ENCODE measurements around the gene WDR4.

DNA sequence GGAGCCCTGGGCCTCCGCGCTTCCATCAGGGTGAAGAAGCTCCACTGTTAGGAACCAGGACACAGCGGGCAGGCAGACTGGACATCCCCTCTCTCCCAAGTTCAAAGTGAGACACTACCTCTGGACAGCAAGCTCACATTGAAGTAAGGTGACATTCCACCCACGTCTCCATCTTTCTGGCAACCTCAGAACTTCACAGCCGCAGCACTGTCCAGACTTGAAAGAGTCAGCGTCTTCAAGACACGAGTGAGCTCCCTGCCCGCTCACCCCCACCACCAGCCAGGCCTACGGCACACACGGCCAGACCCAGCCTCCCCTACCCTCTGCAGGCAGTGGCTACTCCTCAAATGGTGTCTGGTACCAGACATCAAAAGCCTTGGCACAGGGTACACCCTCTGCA lies 11.1 kb downstream of the WDR4 start:
- TF ChIP-seq, protein P1, sequence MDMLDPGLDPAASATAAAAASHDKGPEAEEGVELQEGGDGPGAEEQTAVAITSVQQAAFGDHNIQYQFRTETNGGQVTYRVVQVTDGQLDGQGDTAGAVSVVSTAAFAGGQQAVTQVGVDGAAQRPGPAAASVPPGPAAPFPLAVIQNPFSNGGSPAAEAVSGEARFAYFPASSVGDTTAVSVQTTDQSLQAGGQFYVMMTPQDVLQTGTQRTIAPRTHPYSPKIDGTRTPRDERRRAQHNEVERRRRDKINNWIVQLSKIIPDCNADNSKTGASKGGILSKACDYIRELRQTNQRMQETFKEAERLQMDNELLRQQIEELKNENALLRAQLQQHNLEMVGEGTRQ (IDR thresholded peaks at IDR 0.05) = no peak
- no peak for TF ChIP-seq TP53 (CRISPR knock-in tag; IDR thresholded peaks at IDR 0.05)
- no peak for TF ChIP-seq CBX8 (IDR thresholded peaks at IDR 0.05)
- TF ChIP-seq, protein P2, sequence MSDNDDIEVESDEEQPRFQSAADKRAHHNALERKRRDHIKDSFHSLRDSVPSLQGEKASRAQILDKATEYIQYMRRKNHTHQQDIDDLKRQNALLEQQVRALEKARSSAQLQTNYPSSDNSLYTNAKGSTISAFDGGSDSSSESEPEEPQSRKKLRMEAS (IDR thresholded peaks at IDR 0.05) = no peak
- TF ChIP-seq, protein P3, sequence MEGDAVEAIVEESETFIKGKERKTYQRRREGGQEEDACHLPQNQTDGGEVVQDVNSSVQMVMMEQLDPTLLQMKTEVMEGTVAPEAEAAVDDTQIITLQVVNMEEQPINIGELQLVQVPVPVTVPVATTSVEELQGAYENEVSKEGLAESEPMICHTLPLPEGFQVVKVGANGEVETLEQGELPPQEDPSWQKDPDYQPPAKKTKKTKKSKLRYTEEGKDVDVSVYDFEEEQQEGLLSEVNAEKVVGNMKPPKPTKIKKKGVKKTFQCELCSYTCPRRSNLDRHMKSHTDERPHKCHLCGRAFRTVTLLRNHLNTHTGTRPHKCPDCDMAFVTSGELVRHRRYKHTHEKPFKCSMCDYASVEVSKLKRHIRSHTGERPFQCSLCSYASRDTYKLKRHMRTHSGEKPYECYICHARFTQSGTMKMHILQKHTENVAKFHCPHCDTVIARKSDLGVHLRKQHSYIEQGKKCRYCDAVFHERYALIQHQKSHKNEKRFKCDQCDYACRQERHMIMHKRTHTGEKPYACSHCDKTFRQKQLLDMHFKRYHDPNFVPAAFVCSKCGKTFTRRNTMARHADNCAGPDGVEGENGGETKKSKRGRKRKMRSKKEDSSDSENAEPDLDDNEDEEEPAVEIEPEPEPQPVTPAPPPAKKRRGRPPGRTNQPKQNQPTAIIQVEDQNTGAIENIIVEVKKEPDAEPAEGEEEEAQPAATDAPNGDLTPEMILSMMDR (IDR thresholded peaks at IDR 0.05) = no peak
- TF ChIP-seq ZNF302 (CRISPR knock-in tag; IDR thresholded peaks at IDR 0.05) = no peak
- TF ChIP-seq ESRRA (IDR thresholded peaks at IDR 0.05; ENCODE audit: borderline replicate concordance, low read length) = no peak
- TF ChIP-seq KDM1A (IDR thresholded peaks at IDR 0.05; ENCODE audit: low read depth) = no peak
- no peak for TF ChIP-seq HOXB13 (CRISPR knock-in tag; IDR thresholded peaks at IDR 0.05; ENCODE audit: low read depth)
- no peak for TF ChIP-seq SMC3 (IDR thresholded peaks at IDR 0.05)

Measured in A549 (cell line).